Activated CD4-positive, alpha-beta T cell treated with anti-CD3 and anti-CD28 coated beads, Interleukin-2, amount 10 ng/mL, durations not matched to agents 7 days and 5 days (primary cell): ENCODE results near the gene OR5L2. TPM values are rescaled to one million over a fixed set of nuclear protein-coding genes. Genes with fewer than 3 reads are reported as not detected.
"Not testable (repeated sequence)": the region's sequence is repeated elsewhere in the genome, so short reads cannot be mapped to it uniquely, and the experiment has no call there.

Experiments
- CTCF ChIA-PET: fragments of 350-600 bp; sonication (Branson Sonifier 250); formaldehyde crosslinking; loops from one replicate; lab custom pipeline; 2021; ENCODE audit warnings: antibody characterized with exemption; lab: Charles Lee
- POLR2A ChIA-PET: fragments of 350-600 bp; sonication (Branson Sonifier 250); formaldehyde crosslinking; loops from one replicate; lab custom pipeline; 2021; ENCODE audit warnings: antibody characterized with exemption; lab: Charles Lee
- DNase-seq: peaks from one replicate; pipeline ENCODE4 v3.0.0-alpha.2; 2020
- H3K27ac Mint-ChIP-seq: one replicate; pipeline ENCODE4 v1.8.0; 2021; ENCODE audit warnings: mild to moderate bottlenecking, moderate library complexity, mixed read lengths
- H3K27me3 Mint-ChIP-seq: one replicate; pipeline ENCODE4 v1.8.0; 2021; ENCODE audit warnings: mixed read lengths
- H3K36me3 Mint-ChIP-seq: one replicate; pipeline ENCODE4 v1.8.0; 2021; ENCODE audit warnings: low read depth, mixed read lengths
- H3K4me1 Mint-ChIP-seq: one replicate; pipeline ENCODE4 v1.8.0; 2021; ENCODE audit warnings: mixed read lengths
- H3K4me3 Mint-ChIP-seq: one replicate; pipeline ENCODE4 v1.8.0; 2021; ENCODE audit warnings: mild to moderate bottlenecking, moderate library complexity, mixed read lengths
- H3K9me3 Mint-ChIP-seq: one replicate; pipeline ENCODE4 v1.8.0; 2021; ENCODE audit warnings: mixed read lengths
- total RNA-seq, 2 experiments: library from RNA; stranded (reverse); gene quantifications; one replicate each; pipeline ENCODE4 v1.2.3, GENCODE V29; 2021

Gene OR5L2
- total RNA-seq, 2 experiments from 2014 or later = not detected

DNA sequence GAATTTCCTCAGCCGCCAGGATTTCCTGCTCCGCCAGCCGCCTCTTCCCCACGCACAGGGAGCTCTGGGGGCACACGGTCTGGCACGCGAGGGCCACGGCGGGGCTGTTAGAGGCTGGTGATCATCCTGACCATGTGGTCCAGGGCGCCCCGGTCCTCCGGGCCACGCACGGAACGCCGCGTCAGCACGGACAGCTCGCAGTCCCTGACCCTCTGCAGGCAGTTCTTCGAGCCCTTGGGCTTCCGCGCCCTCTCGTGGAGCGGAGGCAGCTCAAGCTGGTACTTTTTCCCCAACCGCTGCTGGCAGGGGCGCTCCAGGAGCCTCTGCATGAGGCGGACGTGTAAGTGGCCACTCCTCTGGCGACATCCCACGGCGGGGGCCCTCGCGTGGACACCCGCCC is 46.1 kb downstream of the OR5L2 start:
- H3K27me3 Mint-ChIP-seq, CTCF ChIA-PET, DNase-seq, H3K36me3 Mint-ChIP-seq, H3K9me3 Mint-ChIP-seq, POLR2A ChIA-PET, H3K4me3 Mint-ChIP-seq, H3K27ac Mint-ChIP-seq, H3K4me1 Mint-ChIP-seq: not testable (repeated sequence)

Other genes starting within 250 kb of the OR5L2 start
- gene OR4C11, start 219.6 kb upstream of the OR5L2 start, total RNA-seq = not detected
- not detected for gene OR4P4, start 192.1 kb upstream of the OR5L2 start, total RNA-seq
- gene OR4S2, start 178.9 kb upstream of the OR5L2 start, total RNA-seq = not detected
- not detected for gene OR4C6, start 165.0 kb upstream of the OR5L2 start, total RNA-seq
- gene OR5D13, start 53.8 kb upstream of the OR5L2 start, total RNA-seq = not detected
- not detected for gene OR5D14, start 31.7 kb upstream of the OR5L2 start, total RNA-seq
- gene OR5L1, start 15.9 kb upstream of the OR5L2 start, total RNA-seq = not detected
- not detected for gene OR5D18, start 7.6 kb upstream of the OR5L2 start, total RNA-seq
- not detected for gene OR5D16, start 11.5 kb downstream of the OR5L2 start, total RNA-seq
- not detected for gene TRIM51, start 56.1 kb downstream of the OR5L2 start, total RNA-seq
- gene OR5W2, start 87.4 kb downstream of the OR5L2 start, total RNA-seq = not detected
- not detected for gene OR5I1, start 109.2 kb downstream of the OR5L2 start, total RNA-seq
- not detected for gene OR10AG1, start 142.7 kb downstream of the OR5L2 start, total RNA-seq
- not detected for gene OR5F1, start 167.4 kb downstream of the OR5L2 start, total RNA-seq
- gene OR5AS1, start 200.4 kb downstream of the OR5L2 start, total RNA-seq = not detected